ENCODE data around the gene RPL5.

The RPL5 gene

DNA sequence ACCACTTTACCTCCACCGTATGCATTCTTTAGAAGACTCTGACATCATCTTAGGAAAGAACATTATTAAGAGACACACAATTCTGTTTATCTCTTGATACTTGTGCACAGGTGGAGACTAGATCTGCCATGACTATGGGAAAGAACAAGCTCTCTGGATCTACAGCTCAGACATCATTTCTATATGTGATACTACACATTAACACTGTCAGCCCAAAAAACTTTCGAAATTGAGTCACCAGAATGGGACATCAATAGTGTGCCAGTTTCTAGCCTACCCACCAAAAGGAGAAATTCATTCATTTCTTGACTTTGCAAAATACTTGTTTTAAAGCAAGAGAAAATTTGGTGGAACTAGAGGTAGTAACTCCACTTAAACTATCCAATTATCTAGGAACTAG lies 41.0 kb upstream of the RPL5 start:
- no peak overlapping the region for H3K27ac ChIP-seq
- TF ChIP-seq, protein P1, sequence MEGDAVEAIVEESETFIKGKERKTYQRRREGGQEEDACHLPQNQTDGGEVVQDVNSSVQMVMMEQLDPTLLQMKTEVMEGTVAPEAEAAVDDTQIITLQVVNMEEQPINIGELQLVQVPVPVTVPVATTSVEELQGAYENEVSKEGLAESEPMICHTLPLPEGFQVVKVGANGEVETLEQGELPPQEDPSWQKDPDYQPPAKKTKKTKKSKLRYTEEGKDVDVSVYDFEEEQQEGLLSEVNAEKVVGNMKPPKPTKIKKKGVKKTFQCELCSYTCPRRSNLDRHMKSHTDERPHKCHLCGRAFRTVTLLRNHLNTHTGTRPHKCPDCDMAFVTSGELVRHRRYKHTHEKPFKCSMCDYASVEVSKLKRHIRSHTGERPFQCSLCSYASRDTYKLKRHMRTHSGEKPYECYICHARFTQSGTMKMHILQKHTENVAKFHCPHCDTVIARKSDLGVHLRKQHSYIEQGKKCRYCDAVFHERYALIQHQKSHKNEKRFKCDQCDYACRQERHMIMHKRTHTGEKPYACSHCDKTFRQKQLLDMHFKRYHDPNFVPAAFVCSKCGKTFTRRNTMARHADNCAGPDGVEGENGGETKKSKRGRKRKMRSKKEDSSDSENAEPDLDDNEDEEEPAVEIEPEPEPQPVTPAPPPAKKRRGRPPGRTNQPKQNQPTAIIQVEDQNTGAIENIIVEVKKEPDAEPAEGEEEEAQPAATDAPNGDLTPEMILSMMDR (conservative IDR thresholded peaks at IDR 0.05): no peak

DNA sequence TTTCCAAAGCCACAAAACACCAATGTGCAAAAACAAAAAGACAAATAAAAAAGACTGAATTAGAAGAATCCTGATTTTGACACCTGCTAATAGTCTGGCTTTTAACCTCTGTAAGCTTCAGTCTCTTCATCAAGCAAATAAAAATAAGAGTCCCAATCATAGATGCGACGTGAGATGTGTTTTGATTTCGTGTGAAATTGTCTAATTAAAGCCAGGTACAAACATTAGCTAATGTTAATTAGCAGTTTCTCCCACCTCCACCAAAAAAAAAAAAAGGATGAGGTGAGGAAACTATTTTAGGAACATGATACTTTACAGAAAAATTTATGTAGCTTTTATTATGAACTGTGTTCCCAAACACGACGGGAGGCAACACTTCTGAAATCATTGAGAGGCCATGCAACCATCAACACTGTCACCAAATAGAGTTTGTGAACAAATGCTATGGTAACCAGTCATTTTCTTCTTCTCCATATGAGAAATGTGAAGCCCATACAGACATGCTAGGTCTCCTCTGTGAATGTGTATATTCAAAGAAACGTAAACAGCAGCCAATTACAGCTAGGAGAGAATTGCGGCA lies 40.3 kb upstream of the RPL5 start:
- TF ChIP-seq, protein P1 (conservative IDR thresholded peaks at IDR 0.05): no peak
- no peak overlapping the region for H3K27ac ChIP-seq

DNA sequence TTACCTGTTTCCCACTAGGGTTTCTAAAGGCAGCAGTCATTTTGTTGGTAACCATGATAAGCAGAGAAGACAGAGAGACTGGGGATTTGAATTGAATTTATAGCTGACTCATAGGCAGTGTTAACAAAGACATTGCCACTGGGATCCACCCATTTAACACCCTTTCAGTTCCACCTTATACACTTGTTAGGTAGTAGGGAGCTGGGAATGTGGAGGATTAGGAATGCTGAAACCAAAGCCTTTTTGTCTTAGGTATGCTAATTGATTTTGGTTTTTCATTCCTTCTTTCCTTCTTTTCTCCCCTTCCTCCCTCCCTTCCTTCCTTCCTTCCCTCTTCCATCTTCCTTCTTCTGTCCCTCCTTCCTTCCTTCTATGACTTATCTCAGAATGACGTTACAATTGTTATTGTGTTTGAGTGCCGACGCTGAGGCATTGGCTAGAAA lies 39.5 kb upstream of the RPL5 start:
- no peak overlapping the region for H3K27ac ChIP-seq
- TF ChIP-seq, protein P1 (conservative IDR thresholded peaks at IDR 0.05): no peak

DNA sequence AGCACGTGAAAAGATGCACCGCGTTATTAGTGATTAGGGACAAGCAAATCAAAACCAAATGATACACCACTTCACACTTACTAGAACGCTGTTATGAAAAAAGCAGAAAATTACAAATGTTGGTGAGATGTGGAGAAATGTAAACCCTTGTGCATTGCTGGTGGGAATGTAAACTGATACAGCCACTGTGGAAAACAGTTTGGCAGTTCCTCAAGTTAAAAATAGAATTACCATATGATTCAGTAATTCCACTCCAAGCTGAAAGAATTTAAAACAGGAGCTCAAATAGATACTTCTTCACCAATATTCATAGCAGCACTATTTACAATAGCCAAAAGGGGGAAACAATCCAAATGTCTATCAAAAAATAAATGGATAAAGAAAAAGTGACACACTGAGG lies 36.7 kb upstream of the RPL5 start:
- TF ChIP-seq, protein P1 (conservative IDR thresholded peaks at IDR 0.05): no peak
- no peak overlapping the region for H3K27ac ChIP-seq

DNA sequence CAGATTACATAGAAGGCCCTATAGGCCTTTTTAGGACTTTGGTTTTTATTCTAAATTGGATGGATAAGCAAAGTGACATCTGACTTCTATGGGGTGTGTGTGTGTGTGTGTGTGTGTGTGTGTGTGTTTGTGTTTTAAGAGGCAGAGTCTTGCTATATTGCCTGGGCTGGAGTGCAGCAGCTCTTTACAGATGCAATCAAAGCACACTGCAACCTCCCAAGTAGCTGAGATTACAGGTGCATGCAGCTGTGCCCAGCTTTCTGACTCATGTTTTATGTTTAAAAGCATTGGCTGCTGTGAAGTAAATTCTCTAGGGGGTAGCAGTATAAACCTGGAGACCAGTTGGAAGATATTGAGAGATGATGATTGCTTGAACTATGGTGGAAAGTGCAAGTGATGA lies 34.5 kb upstream of the RPL5 start:
- H3K27ac ChIP-seq: no peak overlapping the region
- TF ChIP-seq, protein P1 (conservative IDR thresholded peaks at IDR 0.05): no peak

DNA sequence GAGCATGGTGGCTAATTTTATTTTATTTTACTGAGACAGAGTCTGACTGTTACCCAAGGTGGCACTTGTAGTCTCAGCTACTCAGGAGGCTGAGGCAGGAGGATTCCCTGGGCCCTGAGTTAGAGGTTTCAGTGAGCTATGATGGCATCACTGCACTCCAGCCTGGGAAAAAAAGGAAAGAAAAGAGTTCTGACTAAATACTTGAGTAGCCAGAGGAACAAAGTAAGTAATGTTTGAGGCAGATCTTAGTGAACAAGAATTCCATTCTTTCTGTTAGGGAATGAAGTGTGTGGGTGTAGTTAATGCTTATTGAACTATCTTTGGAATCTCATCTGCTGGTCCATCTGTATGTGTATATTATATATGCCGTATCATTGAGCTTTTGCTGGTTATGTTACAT lies 33.9 kb upstream of the RPL5 start:
- no peak overlapping the region for H3K27ac ChIP-seq
- TF ChIP-seq, protein P1 (conservative IDR thresholded peaks at IDR 0.05): no peak

DNA sequence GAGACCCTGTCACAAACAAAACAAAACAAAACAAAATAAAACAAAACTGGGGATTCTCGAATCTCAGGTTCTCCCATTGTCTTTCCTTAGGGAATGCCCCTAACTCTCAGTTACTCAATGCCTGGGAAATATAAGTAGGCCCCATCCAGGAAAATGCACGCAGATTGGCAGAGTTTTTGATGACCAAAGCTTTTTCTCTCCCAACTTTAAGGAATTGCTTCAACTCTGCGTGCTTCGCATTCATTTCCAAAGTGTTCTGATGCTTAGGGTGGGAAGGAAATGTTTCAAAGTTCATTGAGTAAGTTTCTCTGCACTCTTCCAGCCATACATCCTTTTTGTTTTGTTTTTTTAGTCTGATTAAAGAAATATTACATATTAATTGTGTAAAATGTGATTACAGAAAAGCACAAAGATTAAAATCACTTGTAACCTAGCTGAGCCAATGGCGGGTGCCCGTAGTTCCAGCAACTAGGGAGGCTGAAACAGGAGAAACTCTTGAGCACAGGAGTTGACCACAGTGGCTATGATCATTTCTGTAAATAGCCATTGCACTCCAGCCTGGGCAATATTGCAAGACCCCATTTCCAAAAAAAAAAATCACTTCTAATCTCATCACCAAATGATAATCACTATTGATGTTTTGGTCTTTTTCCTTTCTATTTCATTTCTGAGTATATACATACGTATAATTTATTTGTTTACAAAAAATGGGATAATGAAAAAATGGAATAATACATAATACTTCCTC lies 28.5 kb upstream of the RPL5 start:
- no peak overlapping the region for H3K27ac ChIP-seq
- TF ChIP-seq, protein P1 (conservative IDR thresholded peaks at IDR 0.05): no peak
